Measurements from ENCODE around the gene PVALEF. TPM values are rescaled to one million over a fixed set of nuclear protein-coding genes. Genes with fewer than 3 reads are reported as not detected.

The PVALEF gene
- total RNA-seq, 6 experiments from 2014 or later = not detected

- Mint-ChIP-seq H3K4me3 (no peak overlapping the region), H3K36me3 (ENCODE audit: low read depth) (no peaks in the 10 kb centered on the region), H3K27ac (no peak overlapping the region), H3K4me1 (ENCODE audit: low read depth) (no peaks in the 10 kb centered on the region), H3K9me3 (no peaks in the 10 kb centered on the region), H3K27me3 (ENCODE audit: insufficient read depth) (no peaks in the 10 kb centered on the region; the same call in 1 of the 2 replicates)
- DNase-seq = no peak
- TF ChIP-seq CTCF (IDR thresholded peaks at IDR 0.05) = no peak
These were observed 37.8 kb downstream of the PVALEF start for GRCh38 chr17:81203136-81203535.

GRCh38 chr17:81204578-81204977 is 39.3 kb downstream of the PVALEF start:
- DNase-seq = no peak
- Mint-ChIP-seq H3K27ac (no peak overlapping the region), H3K4me3 (no peak overlapping the region), H3K36me3 (ENCODE audit: low read depth) (no peaks in the 10 kb centered on the region), H3K9me3 (no peaks in the 10 kb centered on the region), H3K4me1 (ENCODE audit: low read depth) (no peaks in the 10 kb centered on the region), H3K27me3 (ENCODE audit: insufficient read depth) (no peaks in the 10 kb centered on the region; the same call in 1 of the 2 replicates)
- TF ChIP-seq CTCF (IDR thresholded peaks at IDR 0.05) = no peak

GRCh38 chr17:81206166-81206565 is 40.9 kb downstream of the PVALEF start:
- TF ChIP-seq CTCF (IDR thresholded peaks at IDR 0.05) = no peak
- H3K9me3 Mint-ChIP-seq = no peaks in the 10 kb centered on the region
- no peak for DNase-seq
- no peaks in the 10 kb centered on the region; the same call in 1 of the 2 replicates for H3K27me3 Mint-ChIP-seq (ENCODE audit: insufficient read depth)
- H3K36me3 Mint-ChIP-seq (ENCODE audit: low read depth) = no peaks in the 10 kb centered on the region
- H3K4me1 Mint-ChIP-seq (ENCODE audit: low read depth) = no peaks in the 10 kb centered on the region
- H3K27ac Mint-ChIP-seq = no peak overlapping the region
- H3K4me3 Mint-ChIP-seq = no peak overlapping the region

GRCh38 chr17:81206657-81207056 is 41.4 kb downstream of the PVALEF start:
- Mint-ChIP-seq H3K9me3 (no peaks in the 10 kb centered on the region), H3K4me3 (no peak overlapping the region), H3K27me3 (ENCODE audit: insufficient read depth) (no peaks in the 10 kb centered on the region; the same call in 1 of the 2 replicates), H3K4me1 (ENCODE audit: low read depth) (no peaks in the 10 kb centered on the region), H3K36me3 (ENCODE audit: low read depth) (no peaks in the 10 kb centered on the region), H3K27ac (no peak overlapping the region)
- TF ChIP-seq CTCF (IDR thresholded peaks at IDR 0.05) = no peak
- DNase-seq = no peak

- H3K36me3 Mint-ChIP-seq (ENCODE audit: low read depth) = no peaks in the 10 kb centered on the region
- H3K4me1 Mint-ChIP-seq (ENCODE audit: low read depth) = no peaks in the 10 kb centered on the region
- TF ChIP-seq CTCF (IDR thresholded peaks at IDR 0.05) = no peak
- no peak overlapping the region for H3K27ac Mint-ChIP-seq
- no peaks in the 10 kb centered on the region for H3K9me3 Mint-ChIP-seq
- H3K27me3 Mint-ChIP-seq (ENCODE audit: insufficient read depth) = no peaks in the 10 kb centered on the region; the same call in 1 of the 2 replicates
- no peak for DNase-seq
- no peak overlapping the region for H3K4me3 Mint-ChIP-seq
These were observed 42.6 kb downstream of the PVALEF start for GRCh38 chr17:81207610-81208581.

All from HFFc6 (cell line).